Stimulated activated CD8-positive, alpha-beta memory T cell treated with anti-CD3 and anti-CD28 coated beads, Interleukin-12 subunit alpha, Interleukin-12 subunit beta, amount 100 ng/mL, for 1 hour (primary cell): ENCODE measurements around the gene WNT10A.
"Not testable (repeated sequence)": the region's sequence is repeated elsewhere in the genome, so short reads cannot be mapped to it uniquely, and the experiment has no call there.

ENCODE experiments used
- DNase-seq: peaks from one replicate; pipeline ENCODE4 v3.0.0-alpha.2; 2020; ENCODE audit warnings: low read depth

The WNT10A gene

GRCh38 chr2:218880102-218880858 lies at the start of gene WNT10A:
Gene WNT10A, plus strand, starts transcription at chr2:218880852. Its CDS starts 144 bp downstream, at chr2:218880996.
- DNase-seq: peak; percentile 72

- DNase-seq: no peak
Observed at GRCh38 chr2:218831378-218831990, 49.2 kb upstream of the WNT10A start, which contains the start of gene PRKAG3. Gene PRKAG3, minus strand, starts transcription at chr2:218831803.

DNA sequence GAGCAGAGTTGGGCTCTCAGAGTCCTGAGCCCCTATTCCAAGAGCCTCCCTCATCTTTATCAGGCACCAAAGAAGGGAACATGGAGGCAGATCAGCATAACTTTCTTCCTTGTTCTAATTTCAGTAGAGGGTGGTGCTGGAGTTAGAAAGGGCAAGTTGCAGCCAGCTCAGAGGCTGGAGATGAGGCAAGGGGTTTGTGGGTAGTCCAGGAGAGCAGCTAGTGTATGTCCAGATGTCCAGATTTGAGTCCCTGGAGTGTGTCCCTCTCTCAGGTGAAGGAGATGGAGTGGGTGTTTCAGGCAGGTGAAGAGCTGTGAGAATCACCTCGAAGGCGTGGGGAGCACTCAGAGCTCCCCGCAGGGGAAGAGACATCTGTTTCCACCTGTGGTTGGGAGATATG lies 48.6 kb upstream of the WNT10A start:
- no peak for DNase-seq

DNA sequence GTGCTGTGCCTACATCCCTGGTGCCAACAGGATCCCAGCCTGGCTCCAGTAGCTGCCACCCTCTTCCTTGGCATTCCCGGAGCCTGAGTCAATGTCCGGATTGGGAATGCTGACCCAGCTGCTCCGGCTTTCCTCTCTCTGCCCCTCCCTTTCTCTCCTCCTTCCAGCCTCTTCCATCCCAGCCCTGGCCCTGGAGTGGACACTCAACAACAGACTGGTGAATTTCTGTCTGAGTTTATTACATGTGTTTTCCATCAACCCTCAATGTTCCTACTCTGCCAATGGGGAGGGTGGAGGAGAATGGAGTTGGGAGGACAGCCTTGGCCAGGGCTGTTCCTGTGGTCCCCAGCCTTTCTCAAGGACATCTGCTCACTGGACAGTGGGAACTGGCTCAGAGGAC lies 48.1 kb upstream of the WNT10A start:
- no peak for DNase-seq

- DNase-seq: no peak
Observed at GRCh38 chr2:218833023-218833609, 47.5 kb upstream of the WNT10A start.

- no peak for DNase-seq
Observed at GRCh38 chr2:218834685-218835084, 46.0 kb upstream of the WNT10A start.

GRCh38 chr2:218837495-218837894 lies 43.2 kb upstream of the WNT10A start:
- DNase-seq: no peak

GRCh38 chr2:218839430-218839829 lies 41.2 kb upstream of the WNT10A start:
- no peak for DNase-seq

DNA sequence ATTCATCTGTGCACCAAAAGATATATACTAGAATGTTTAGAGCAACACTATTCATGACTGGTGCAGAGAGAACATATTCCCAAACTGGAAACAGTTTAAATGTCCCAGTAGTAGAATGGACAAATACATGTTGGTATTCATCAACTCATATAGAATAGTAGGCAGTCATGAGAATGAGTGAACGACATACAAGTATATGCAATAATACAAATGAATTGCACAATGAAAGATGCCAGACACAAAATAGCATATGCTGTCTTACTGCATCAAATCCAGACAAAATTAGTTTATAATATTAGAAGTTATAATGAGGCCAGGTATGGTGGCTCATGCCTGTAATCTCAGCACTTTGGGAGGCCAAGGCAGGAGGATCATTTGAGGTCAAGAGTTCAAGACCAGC lies 40.8 kb upstream of the WNT10A start:
- DNase-seq: no peak

DNA sequence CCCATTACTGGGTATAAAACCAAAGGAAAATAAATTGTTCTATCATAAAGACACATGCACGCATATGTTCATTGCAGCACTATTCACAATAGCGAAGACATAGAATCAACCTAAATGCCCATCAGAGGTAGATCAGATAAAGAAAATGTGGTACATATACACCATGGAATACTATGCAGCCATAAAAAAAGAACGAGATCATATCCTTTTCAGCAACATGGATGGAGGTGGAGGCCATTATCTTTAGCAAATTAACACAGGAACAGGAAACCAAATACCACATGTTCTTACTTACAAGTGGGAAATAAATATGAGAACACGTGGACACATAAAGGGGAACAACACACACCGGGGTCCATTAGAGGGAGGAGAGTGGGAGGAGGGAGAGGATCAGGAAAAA lies 36.3 kb upstream of the WNT10A start:
- DNase-seq: not testable (repeated sequence)

DNA sequence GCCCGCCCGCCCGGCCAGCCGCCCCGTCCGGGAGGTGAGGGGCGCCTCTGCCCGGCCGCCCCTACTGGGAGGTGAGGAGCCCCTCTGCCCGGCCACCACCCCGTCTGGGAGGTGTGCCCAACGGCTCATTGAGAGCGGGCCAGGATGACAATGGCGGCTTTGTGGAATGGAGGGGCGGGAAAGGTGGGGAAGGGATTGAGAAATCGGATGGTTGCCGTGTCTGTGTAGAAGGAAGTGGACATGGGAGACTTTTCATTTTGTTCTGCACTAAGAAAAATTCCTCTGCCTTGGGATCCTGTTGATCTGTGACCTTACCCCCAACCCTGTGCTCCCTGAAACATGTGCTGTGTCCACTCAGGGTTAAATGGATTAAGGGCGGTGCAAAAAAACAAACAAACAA lies 33.7 kb upstream of the WNT10A start:
- not testable (repeated sequence) for DNase-seq

- DNase-seq: no peak
Observed at GRCh38 chr2:218849721-218850120, 30.9 kb upstream of the WNT10A start.

DNA sequence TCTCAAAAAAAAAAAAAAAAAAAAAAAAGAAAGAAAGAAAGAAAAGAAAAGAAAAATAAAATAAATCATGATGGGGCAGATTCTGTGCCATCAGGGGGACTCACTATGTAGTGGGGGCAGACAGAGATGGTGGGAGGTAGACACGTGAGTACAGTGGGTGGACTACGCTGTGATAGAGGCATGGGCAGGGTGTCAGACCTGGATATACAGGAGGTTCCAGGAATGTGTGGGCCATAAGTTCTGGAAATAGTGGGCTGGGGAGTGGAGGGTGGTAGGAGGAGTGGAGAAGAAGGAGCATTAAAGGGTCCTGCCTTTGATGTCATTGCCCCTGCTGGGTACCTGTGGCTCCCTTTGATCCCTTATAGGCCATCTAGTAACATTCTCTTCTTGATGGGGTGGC lies 29.9 kb upstream of the WNT10A start:
- DNase-seq: no peak

DNA sequence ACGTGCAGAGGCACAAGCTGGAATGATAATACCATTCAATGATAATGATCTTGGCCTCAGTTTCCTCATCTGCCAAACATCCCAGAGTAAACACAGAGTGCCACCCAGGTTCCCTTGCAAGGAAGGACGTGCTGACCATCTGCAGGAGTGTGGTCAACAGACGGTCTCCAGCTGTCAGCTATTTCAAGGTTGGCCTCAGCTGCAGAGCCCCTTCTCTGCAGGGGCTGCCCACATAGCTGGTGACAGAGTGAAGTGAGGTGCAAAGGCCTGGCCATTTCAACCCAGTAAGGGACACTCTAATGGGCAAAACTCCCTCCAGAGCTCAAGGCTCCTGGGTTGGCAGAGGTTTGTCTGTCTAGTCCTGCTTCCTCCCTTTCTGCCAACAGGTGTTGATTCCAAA lies 29.4 kb upstream of the WNT10A start:
- DNase-seq: no peak

GRCh38 chr2:218852911-218853667 lies 27.6 kb upstream of the WNT10A start:
- peak; percentile 54 for DNase-seq

DNA sequence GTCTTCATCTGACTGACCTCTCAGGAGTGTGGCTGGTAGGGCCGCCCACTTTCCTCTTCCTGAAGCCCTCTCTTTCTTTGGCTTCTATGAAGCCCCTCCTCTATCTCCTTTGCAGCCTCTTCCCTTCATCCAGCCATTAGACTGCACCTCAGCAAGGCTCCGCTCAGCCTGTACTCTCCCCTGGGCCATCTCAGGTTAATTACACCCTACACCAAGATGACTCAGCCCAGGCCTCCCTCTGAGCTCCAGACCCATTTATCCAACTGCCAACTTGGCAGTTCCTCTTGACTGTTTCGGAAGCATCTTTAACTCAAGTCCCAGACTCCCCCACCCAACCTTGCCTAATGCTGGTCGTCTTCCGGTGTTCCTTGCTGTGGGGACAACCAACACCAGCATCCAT lies 26.9 kb upstream of the WNT10A start:
- no peak for DNase-seq

DNA sequence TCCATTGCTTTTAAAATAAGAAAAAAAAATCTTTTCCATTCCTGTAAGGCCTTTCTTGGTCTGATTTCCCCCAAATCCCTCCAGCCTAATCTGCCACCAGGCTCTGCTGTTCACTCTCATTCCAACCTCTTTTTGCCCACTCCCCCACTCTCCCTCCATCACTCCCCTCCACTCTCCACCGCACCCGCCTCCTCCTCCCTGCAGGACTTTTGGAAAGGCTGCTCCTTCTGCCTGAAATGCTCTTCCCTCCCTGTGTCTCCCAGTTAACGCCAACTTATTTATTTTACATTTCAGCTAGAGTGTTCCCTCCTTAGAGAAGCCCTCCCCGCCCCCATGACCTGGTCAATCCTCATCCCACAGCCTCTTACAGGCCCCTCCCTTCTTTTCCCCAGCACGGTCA lies 25.8 kb upstream of the WNT10A start:
- DNase-seq: no peak

GRCh38 chr2:218855305-218856166 lies 25.1 kb upstream of the WNT10A start:
- no peak for DNase-seq

DNA sequence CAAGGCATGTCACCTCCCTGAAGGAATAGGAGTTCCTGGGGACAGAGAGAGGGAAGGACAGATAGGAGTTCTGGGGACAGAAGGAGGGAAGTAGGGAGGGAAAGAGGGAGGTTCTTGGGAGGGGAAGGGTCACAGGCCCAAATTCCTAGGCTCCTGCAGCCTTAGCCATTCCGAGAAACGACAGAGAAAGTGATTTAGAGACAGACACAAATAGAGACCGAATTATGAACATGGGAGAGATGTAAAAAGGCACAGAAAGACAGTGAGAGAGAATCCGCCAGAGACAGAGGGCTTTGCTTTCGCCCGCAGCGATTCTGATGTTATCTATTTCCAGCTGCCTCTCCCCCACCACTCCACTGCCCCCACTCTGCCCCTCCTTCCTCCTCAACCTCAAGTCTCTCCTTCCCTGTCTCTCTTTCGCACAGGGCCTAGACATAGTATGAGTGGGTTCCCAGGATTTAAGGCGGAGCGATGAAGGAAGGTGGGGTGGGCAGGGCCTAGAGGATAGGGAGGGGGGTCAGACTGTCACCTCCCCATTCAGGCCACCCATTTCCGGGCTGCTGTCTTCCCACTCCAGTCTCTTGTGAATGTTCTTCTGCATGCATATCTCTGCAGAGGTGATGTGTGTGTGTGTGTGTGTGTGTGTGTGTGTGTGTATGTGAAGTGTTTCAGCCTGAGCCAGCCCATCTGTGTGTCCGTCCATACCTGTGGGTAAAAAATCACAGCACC lies 24.3 kb upstream of the WNT10A start:
- no peak for DNase-seq

DNA sequence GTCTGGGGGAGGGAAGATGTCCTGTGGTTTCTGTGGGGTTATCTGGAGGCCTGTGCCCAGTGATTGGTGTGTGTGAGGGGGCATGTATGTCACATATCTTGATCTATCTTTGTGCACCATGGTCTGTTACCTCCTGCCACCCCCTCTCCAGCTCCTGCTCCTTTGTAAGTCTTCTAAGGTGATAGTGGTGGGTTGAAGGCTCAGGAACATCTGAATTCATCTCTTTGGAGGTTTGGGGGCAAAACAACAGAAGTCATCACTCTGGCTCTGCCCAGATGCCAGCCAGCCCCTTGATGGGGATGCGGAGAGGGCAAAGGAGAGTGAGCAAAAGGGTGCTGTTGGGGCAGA lies 23.8 kb upstream of the WNT10A start:
- no peak for DNase-seq
